PC-9 (cell line): Measurements from ENCODE around the gene CDC42EP2. TPM values are rescaled to one million over a fixed set of nuclear protein-coding genes. Genes with fewer than 3 reads are reported as not detected.

Source experiments
- BruUV-seq: library from RNA; stranded (reverse); fragments of 400-500 nt; replicated peaks from 2 replicates; lab custom pipeline; 2021; lab: Mats Ljungman, UMichigan
- CTCF ChIA-PET: fragments of 300-600 bp; sonication (Branson Sonifier 250); formaldehyde crosslinking; loops from one replicate; lab custom pipeline; 2022; ENCODE audit warnings: antibody characterized with exemption; lab: Charles Lee
- POLR2A ChIA-PET: fragments of 300-600 bp; sonication (Branson Sonifier 250); formaldehyde crosslinking; loops from one replicate; lab custom pipeline; 2022; ENCODE audit warnings: antibody characterized with exemption; ENCODE audit not compliant: unreplicated experiment; lab: Charles Lee
- DNase-seq, 2 experiments: peaks; one replicate each; pipeline versions ENCODE4 v3.0.0 to v3.0.0-alpha.2; 2015 to 2022; ENCODE audit warnings: mixed read lengths in 1 of 2
- H2AFZ ChIP-seq: fragments of 200-600 bp; sonication (generic); 2 replicates; pipeline ENCODE4 v1.8.1; 2017; ENCODE audit warnings: antibody characterized with exemption
- H3F3A ChIP-seq: fragments of 200-600 bp; sonication (generic); 2 replicates; pipeline ENCODE4 v1.8.1; 2017; ENCODE audit warnings: antibody characterized with exemption, mild to moderate bottlenecking, low read depth; ENCODE audit not compliant: insufficient read depth
- H3K27ac ChIP-seq: fragments of 200-600 bp; sonication (generic); 2 replicates; pipeline ENCODE4 v1.6.1; 2016; ENCODE audit warnings: mixed run types
- H3K27me3 ChIP-seq: fragments of 200-600 bp; sonication (generic); 2 replicates; pipeline ENCODE4 v1.6.1; 2016; ENCODE audit warnings: low read depth, mixed run types; ENCODE audit not compliant: insufficient read depth
- H3K36me3 ChIP-seq: fragments of 200-600 bp; sonication (generic); 2 replicates; pipeline ENCODE4 v1.6.1; 2016; ENCODE audit warnings: low read depth, mixed run types
- H3K4me1 ChIP-seq: fragments of 200-600 bp; sonication (generic); replicated peaks from 2 replicates; pipeline ENCODE4 v1.6.1; 2016; ENCODE audit warnings: mixed run types; ENCODE audit not compliant: insufficient read depth
- H3K4me2 ChIP-seq: fragments of 200-600 bp; sonication (generic); 2 replicates; pipeline ENCODE4 v1.6.1; 2017; ENCODE audit warnings: mixed run types
- H3K4me3 ChIP-seq: fragments of 200-600 bp; sonication (generic); 2 replicates; pipeline ENCODE4 v1.6.1; 2016; ENCODE audit warnings: mixed run types
- H3K79me2 ChIP-seq: fragments of 200-600 bp; sonication (generic); 2 replicates; pipeline ENCODE4 v1.6.1; 2017; ENCODE audit warnings: low read depth, mixed run types
- H3K9me2 ChIP-seq: fragments of 200-600 bp; sonication (generic); 2 replicates; pipeline ENCODE4 v1.8.1; 2017; ENCODE audit warnings: mild to moderate bottlenecking; ENCODE audit not compliant: insufficient read depth
- H3K9me3 ChIP-seq: fragments of 200-600 bp; sonication (generic); 2 replicates; pipeline ENCODE4 v1.8.1; 2016; ENCODE audit warnings: low read depth; ENCODE audit not compliant: insufficient read depth
- H4K20me1 ChIP-seq: fragments of 200-600 bp; sonication (generic); 2 replicates; pipeline ENCODE4 v1.8.1; 2017; ENCODE audit not compliant: insufficient read depth
- CTCF ChIP-seq: fragments of 200-600 bp; sonication (generic); conservative IDR thresholded peaks from 2 replicates; pipeline ENCODE4 v1.6.1; 2017; ENCODE audit warnings: mixed run types, antibody characterized with exemption, mild to moderate bottlenecking, moderate library complexity
- EZH2 ChIP-seq: fragments of 200-600 bp; sonication (generic); IDR thresholded peaks from 2 replicates; pipeline ENCODE4 v1.8.0; 2017; ENCODE audit warnings: antibody characterized with exemption, low read depth
- intact Hi-C: fragments of 100-400 bp; cut with micrococcal nuclease; formaldehyde crosslinking; loops from one replicate; pipeline ENCODE4 v1.10.0; 2022; ENCODE audit not compliant: unreplicated experiment
- total RNA-seq: library from RNA; stranded (reverse); gene quantifications from 2 replicates; pipeline ENCODE4 v1.2.3, GENCODE V29; 2021

Gene CDC42EP2
- total RNA-seq, 1 experiment from 2014 or later = 20.8 TPM

GRCh38 chr11:65278356-65278755, 36.3 kb upstream of the CDC42EP2 start:
- Histone ChIP-seq H2AFZ (no peak overlapping the region), H3K9me2 (no peaks in the 10 kb centered on the region), H3F3A (peaks cover 65% of the 10 kb centered on the region), H3K27me3 (no peaks in the 10 kb centered on the region), H3K4me2 (peak overlapping the region; percentile 60), H3K4me3 (no peak overlapping the region), H3K9me3 (no peaks in the 10 kb centered on the region), H3K27ac (peak overlapping the region; percentile 91), H3K79me2 (no peaks in the 10 kb centered on the region), H3K4me1 (peaks cover 49% of the 10 kb centered on the region), H3K36me3 (peaks cover 40% of the 10 kb centered on the region), H4K20me1 (no peaks in the 10 kb centered on the region)
- ChIA-PET CTCF (interaction anchor here (1.6 to 4.1 kb wide), 2 partner anchors 36 to 55 kb away, joined by 4 to 18 read pairs; partner anchors contain the start of genes CDC42EP2 and DPF2), POLR2A (interaction anchor here (0.5 to 1.6 kb wide), 4 partner anchors 14 to 144 kb away, joined by 3 to 10 read pairs (median 6); partner anchors contain the start of genes CDC42EP2 and NEAT1)
- no TSS peak for BruUV-seq
- DNase-seq = no peak
- intact Hi-C loops = loop anchor here (5.0 kb wide), 1 partner anchor 139 kb away; no protein-coding TSS in a partner anchor
- TF ChIP-seq CTCF (no peak), EZH2 (no peak)

GRCh38 chr11:65279279-65279678, 35.4 kb upstream of the CDC42EP2 start:
- TF ChIP-seq CTCF (no peak), EZH2 (no peak)
- peak overlapping the region; percentile 91 for H3K27ac ChIP-seq
- no peaks in the 10 kb centered on the region for H3K9me2 ChIP-seq
- H3K4me3 ChIP-seq = no peak overlapping the region; the same call in 1 of the 2 replicates
- no peaks in the 10 kb centered on the region for H3K9me3 ChIP-seq
- intact Hi-C loops = loop anchor here (5.0 kb wide), 1 partner anchor 138 kb away; no protein-coding TSS in a partner anchor
- ChIA-PET CTCF (interaction anchor here (0.7 to 4.1 kb wide), 6 partner anchors 10 to 53 kb away, joined by 4 to 18 read pairs (median 4); partner anchors contain the start of gene CDC42EP2), POLR2A (interaction anchor here (0.7 to 1.2 kb wide), 6 partner anchors 13 to 281 kb away, joined by 3 to 9 read pairs (median 4); partner anchors contain the start of gene MALAT1)
- no peaks in the 10 kb centered on the region for H3K79me2 ChIP-seq
- peaks cover 61% of the 10 kb centered on the region for H3F3A ChIP-seq
- H3K4me2 ChIP-seq = peak overlapping the region; percentile 60
- peaks cover 49% of the 10 kb centered on the region for H3K4me1 ChIP-seq
- no peaks in the 10 kb centered on the region for H4K20me1 ChIP-seq
- H2AFZ ChIP-seq = no peak overlapping the region
- H3K36me3 ChIP-seq = peaks cover 40% of the 10 kb centered on the region
- no TSS peak for BruUV-seq
- H3K27me3 ChIP-seq = no peaks in the 10 kb centered on the region
- DNase-seq = no peak

- Histone ChIP-seq H3K4me1 (peaks cover 49% of the 10 kb centered on the region), H4K20me1 (no peaks in the 10 kb centered on the region), H3K27me3 (no peaks in the 10 kb centered on the region), H3K4me3 (no peak overlapping the region; the same call in 1 of the 2 replicates), H2AFZ (no peak overlapping the region), H3K9me3 (no peaks in the 10 kb centered on the region), H3F3A (peaks cover 55% of the 10 kb centered on the region), H3K79me2 (no peaks in the 10 kb centered on the region), H3K36me3 (peaks cover 40% of the 10 kb centered on the region), H3K4me2 (peak overlapping the region; percentile 60), H3K9me2 (no peaks in the 10 kb centered on the region), H3K27ac (peak overlapping the region; percentile 91)
- ChIA-PET CTCF (interaction anchor here (0.5 to 4.1 kb wide), 7 partner anchors 9 to 52 kb away, joined by 3 to 18 read pairs (median 4); partner anchors contain the start of gene CDC42EP2), POLR2A (interaction anchor here (0.6 to 1.3 kb wide), 7 partner anchors 12 to 281 kb away, joined by 3 to 9 read pairs (median 4); partner anchors contain the start of gene MALAT1)
- BruUV-seq = no TSS peak
- intact Hi-C loops = loop anchor here (1.0 to 5.0 kb wide), 2 partner anchors 11 to 137 kb away; no protein-coding TSS in a partner anchor
- DNase-seq = peak; percentile 64 to 94
- TF ChIP-seq EZH2 (no peak), CTCF (no peak)
Measured at GRCh38 chr11:65279741-65280440, 34.8 kb upstream of the CDC42EP2 start.
